Body of pancreas (tissue), 4 donors: ENCODE measurements around the gene ACHE. TPM values are rescaled to one million over a fixed set of nuclear protein-coding genes. Genes with fewer than 3 reads are reported as not detected.
"Not testable (repeated sequence)": the region's sequence is repeated elsewhere in the genome, so short reads cannot be mapped to it uniquely, and the experiment has no call there.

ENCODE experiments used
- ATAC-seq: fragments of 150-250 bp; one replicate; pipeline ENCODE4 v1.9.1; 2016
- DNase-seq, 4 donors: peaks; one replicate each; pipeline ENCODE4 v3.0.0-alpha.2; 2019
- H3K27ac ChIP-seq, 4 donors: fragments of 200-600 bp; sonication (generic); 1 replicate in 3 of 4; 2 replicates in 1 of 4; pipeline versions ENCODE4 v1.5.1 to v1.6.1; 2016 to 2019; ENCODE audit warnings: mild to moderate bottlenecking in 1 of 4, mixed read lengths in 1 of 4, moderate library complexity in 1 of 4
- H3K27me3 ChIP-seq, 2 donors: fragments of 200-600 bp; sonication (generic); one replicate each; pipeline ENCODE4 v1.6.0; 2016; ENCODE audit warnings: mild to moderate bottlenecking in 1 of 2
- H3K36me3 ChIP-seq, 2 donors: fragments of 200-600 bp; sonication (generic); replicated peaks in 1 of 2; 2 replicates each; pipeline ENCODE4 v1.5.1; 2016; ENCODE audit warnings: low read depth in 2 of 2; ENCODE audit not compliant: insufficient read depth in 1 of 2
- H3K4me1 ChIP-seq: fragments of 200-600 bp; sonication (generic); one replicate; pipeline ENCODE4 v1.6.0; 2016
- H3K4me3 ChIP-seq, 2 donors: fragments of 200-600 bp; sonication (generic); 1 replicate in 1 of 2; 2 replicates in 1 of 2; pipeline ENCODE4 v1.5.1; 2016 to 2019
- H3K9me3 ChIP-seq, 3 donors: fragments of 200-600 bp; sonication (generic); 1 replicate in 2 of 3; 2 replicates in 1 of 3; pipeline ENCODE4 v1.5.1; 2016
- POLR2A ChIP-seq, 3 donors: fragments of 450-650 bp; IDR thresholded peaks; one replicate each; pipeline ENCODE4 v1.6.1; 2016; ENCODE audit warnings: antibody characterized with exemption in 3 of 3, mild to moderate bottlenecking in 2 of 3
- WGBS, 2 donors: methylation state at CpG; one replicate each; pipeline ENCODE4 v1.1.5; 2017; 5-methylcytosine and 5-hydroxymethylcytosine counted together
- intact Hi-C: fragments of 100-400 bp; cut with DNase I; formaldehyde crosslinking; loops from one replicate; pipeline ENCODE4 v1.15.1; 2023
- total RNA-seq, 2 donors: library from RNA; depleted of rRNA; stranded (reverse); fragments of >200 nt; gene quantifications; one replicate each; pipeline ENCODE4 v1.1.0, GENCODE V29; 2016
- TF ChIP-seq, protein P1 (sequence below), 7 experiments: fragments of 450-650 bp in 4 of 7; fragments of 200-600 bp in 3 of 7; sonication (generic) in 3 of 7; IDR thresholded peaks; one replicate each; pipeline ENCODE4 v1.5.1; 2016 to 2019; ENCODE audit warnings: antibody characterized with exemption in 7 of 7

ACHE gene
- total RNA-seq, 2 donors from 2014 or later, result 6.2 to 7.3 TPM

- Histone ChIP-seq H3K36me3 (peaks cover 0 to 6% of the 10 kb centered on the region in 2 donors), H3K9me3 (no peaks in the 10 kb centered on the region), H3K27me3 (no peaks in the 10 kb centered on the region), H3K4me1 (peaks cover 19% of the 10 kb centered on the region), H3K4me3 (no peak overlapping the region), H3K27ac (no peak overlapping the region)
- ATAC-seq (no peak), DNase-seq (no peak)
- WGBS, 2 donors, result 87 to 94% methylated on average over 6 to 10 of the region's 10 CpGs
- intact Hi-C loops, result no loop called here
- TF ChIP-seq POLR2A (IDR thresholded peaks at IDR 0.05), result no peak
- TF ChIP-seq, protein P1, sequence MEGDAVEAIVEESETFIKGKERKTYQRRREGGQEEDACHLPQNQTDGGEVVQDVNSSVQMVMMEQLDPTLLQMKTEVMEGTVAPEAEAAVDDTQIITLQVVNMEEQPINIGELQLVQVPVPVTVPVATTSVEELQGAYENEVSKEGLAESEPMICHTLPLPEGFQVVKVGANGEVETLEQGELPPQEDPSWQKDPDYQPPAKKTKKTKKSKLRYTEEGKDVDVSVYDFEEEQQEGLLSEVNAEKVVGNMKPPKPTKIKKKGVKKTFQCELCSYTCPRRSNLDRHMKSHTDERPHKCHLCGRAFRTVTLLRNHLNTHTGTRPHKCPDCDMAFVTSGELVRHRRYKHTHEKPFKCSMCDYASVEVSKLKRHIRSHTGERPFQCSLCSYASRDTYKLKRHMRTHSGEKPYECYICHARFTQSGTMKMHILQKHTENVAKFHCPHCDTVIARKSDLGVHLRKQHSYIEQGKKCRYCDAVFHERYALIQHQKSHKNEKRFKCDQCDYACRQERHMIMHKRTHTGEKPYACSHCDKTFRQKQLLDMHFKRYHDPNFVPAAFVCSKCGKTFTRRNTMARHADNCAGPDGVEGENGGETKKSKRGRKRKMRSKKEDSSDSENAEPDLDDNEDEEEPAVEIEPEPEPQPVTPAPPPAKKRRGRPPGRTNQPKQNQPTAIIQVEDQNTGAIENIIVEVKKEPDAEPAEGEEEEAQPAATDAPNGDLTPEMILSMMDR (IDR thresholded peaks at IDR 0.05), result no peak
Measured at GRCh38 chr7:100855515-100855914, 40.2 kb downstream of the ACHE start.

GRCh38 chr7:100854899-100855298 lies 40.8 kb downstream of the ACHE start:
- not testable (repeated sequence) for H3K36me3 ChIP-seq, H3K4me3 ChIP-seq, H3K27me3 ChIP-seq, H3K9me3 ChIP-seq, ATAC-seq, DNase-seq, H3K27ac ChIP-seq
- intact Hi-C loops, result loop anchor here (5.0 kb wide), 1 partner anchor 153 kb away; no protein-coding TSS in a partner anchor
- WGBS, 2 donors, result 95 to 96% methylated on average over 7 to 9 of the region's 9 CpGs
- H3K4me1 ChIP-seq, result peaks cover 19% of the 10 kb centered on the region

DNA sequence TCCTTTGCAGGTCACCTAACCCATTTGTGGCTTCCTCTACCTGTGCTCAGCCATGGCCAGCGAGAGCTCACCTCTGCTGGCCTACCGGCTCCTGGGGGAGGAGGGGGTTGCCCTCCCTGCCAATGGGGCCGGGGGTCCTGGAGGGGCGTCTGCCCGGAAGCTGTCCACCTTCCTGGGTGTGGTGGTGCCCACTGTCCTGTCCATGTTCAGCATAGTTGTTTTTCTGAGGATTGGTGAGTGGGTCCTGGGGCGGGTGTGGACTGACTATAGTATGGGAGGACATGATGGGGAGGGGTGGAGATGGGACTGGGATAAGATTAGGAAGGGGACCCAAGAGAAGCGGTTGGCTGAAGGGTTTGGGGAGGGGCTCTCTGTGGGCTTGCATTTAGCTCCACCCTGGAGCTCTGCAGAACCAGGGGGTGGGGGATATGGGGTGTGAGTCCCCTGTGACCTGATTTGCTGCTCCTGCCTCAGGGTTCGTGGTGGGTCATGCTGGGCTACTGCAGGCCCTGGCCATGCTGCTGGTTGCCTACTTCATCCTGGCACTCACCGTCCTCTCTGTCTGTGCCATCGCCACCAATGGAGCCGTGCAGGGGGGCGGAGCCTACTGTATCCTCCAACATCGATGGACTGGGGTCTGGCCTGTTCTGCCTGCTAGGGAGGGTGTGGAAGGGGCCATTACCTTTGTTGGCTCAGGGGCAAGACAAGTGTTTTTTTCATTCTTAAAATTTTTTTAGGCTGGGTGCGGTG lies 41.4 kb downstream of the ACHE start:
- intact Hi-C loops, result loop anchor here (5.0 kb wide), 1 partner anchor 152 kb away; no protein-coding TSS in a partner anchor
- DNase-seq (no peak), ATAC-seq (no peak)
- Histone ChIP-seq H3K36me3 (no peaks in the 10 kb centered on the region), H3K27me3 (no peaks in the 10 kb centered on the region), H3K9me3 (no peaks in the 10 kb centered on the region), H3K27ac (no peak overlapping the region), H3K4me3 (no peak overlapping the region), H3K4me1 (peaks cover 19% of the 10 kb centered on the region)
- WGBS, 2 donors, result 88 to 96% methylated on average over 4 to 13 of the region's 14 CpGs
- TF ChIP-seq POLR2A (IDR thresholded peaks at IDR 0.05), result no peak
- TF ChIP-seq, protein P1 (IDR thresholded peaks at IDR 0.05), result no peak

DNA sequence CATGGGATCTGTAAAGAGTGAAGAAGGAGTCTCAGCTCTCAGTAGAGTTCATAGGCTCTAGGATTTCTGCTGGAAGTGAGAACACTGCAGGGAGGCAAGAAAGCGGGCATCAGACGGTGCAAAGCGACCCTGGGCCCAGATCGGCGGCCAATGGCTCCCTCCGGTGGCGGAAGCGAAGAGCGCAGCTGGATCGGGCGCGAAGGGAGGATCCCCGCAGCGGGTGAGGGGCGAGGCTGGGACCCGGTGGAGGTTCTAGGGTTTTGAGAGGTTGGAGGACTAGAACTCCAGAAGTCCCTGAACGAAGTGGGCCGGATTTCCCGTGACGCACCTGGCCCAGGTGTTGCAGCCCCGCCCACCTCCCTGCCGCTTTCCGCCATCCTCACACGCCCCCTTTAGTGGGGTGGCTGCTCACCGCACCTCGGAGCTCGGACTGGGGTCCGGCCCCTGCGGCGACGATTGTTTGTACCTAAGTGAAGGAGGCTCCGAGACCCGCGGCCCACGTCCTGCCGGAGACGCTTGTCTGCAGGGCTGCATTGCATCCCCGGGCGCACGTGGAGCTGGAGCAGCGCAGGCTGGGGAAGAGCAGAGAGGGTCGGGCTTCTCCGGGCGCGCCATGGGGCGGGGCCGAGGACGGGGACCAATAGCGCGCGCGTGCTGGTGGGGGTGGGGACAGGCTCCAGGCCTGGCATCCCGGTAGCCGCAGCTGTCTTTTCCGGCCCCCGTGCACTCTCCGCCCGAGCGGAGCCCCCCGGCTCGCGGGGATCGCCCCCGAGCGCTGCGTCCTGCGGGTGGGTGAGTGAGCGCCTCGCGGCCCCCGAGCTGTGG lies 43.4 kb downstream of the ACHE start, which contains the start of gene SLC12A9:
SLC12A9 (plus strand) TSS at position 666 of the 825 bp plus-strand sequence. CDS start 1,485 bp downstream, outside the sequence.
- peak; percentile 98 for ATAC-seq

More for the DNA sequence above, 43.4 kb downstream of the ACHE start, which contains the start of gene SLC12A9:
- Histone ChIP-seq H3K4me1 (peaks cover 19% of the 10 kb centered on the region), H3K9me3 (no peaks in the 10 kb centered on the region), H3K36me3 (no peaks in the 10 kb centered on the region), H3K27ac (peak within 1 kb of the TSS; percentile 14 to 69 (median 28)), H3K27me3 (no peaks in the 10 kb centered on the region), H3K4me3 (peak within 1 kb of the TSS; percentile 59 to 62)
- intact Hi-C loops, result loop anchor here (5.0 kb wide), 1 partner anchor 150 kb away; no protein-coding TSS in a partner anchor
- peak in 2 of 3 donors; percentile 50 to 54 for TF ChIP-seq POLR2A (IDR thresholded peaks at IDR 0.05)
- TF ChIP-seq, protein P1 (IDR thresholded peaks at IDR 0.05), result peak; percentile 84 to 97 (median 94)
- 0% methylated on average over 9 to 69 of the region's 71 CpGs for WGBS, 2 donors
- DNase-seq, result peak; percentile 86 to 91 (median 90)
